Measurements from ENCODE around the gene EPHA3.

EPHA3 gene

DNA sequence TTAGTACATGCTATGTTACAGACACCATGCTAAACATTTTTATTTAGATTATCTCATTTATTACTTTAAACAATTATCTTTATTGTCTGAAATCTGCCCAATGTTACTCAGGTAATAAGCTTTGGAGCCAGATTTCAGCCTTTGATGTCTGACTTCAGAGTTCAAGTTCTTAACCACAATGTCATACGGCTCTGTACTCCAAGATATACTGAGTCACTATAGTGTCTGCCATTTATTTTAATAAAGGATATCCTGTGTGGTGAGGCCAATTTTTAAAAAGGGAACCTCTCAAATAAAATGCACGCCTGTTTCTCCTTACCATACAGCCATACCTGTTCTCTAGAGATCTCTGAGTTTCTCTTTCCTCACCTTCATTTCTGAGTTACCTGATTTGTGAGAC, 193.1 kb downstream of the EPHA3 start:
- TF ChIP-seq EZH2phosphoT487 (IDR thresholded peaks at IDR 0.05; ENCODE audit: borderline replicate concordance) (no peak), CTCF (conservative IDR thresholded peaks at IDR 0.05; ENCODE audit: low read length) (no peak)
- peaks cover 5% of the 10 kb centered on the region for H3K4me1 ChIP-seq (ENCODE audit: insufficient read depth, low read length, poor library complexity, severe bottlenecking)
- H4K20me1 ChIP-seq (ENCODE audit: insufficient read depth, low read length, poor library complexity, severe bottlenecking): no peaks in the 10 kb centered on the region
- no peak overlapping the region for H2AFZ ChIP-seq (ENCODE audit: low read length)
- H3F3A ChIP-seq (ENCODE audit: low read depth): no peaks in the 10 kb centered on the region
- no peaks in the 10 kb centered on the region for H3K9me2 ChIP-seq (replicated peaks; ENCODE audit: low read depth, low read length)
- no peaks in the 10 kb centered on the region for H3K79me2 ChIP-seq (ENCODE audit: insufficient read depth, low read length)
- no peaks in the 10 kb centered on the region for H3K36me3 ChIP-seq (ENCODE audit: insufficient read depth, low read length)
- peak overlapping the region; percentile 63 for H3K4me2 ChIP-seq (ENCODE audit: low read depth, low read length, poor library complexity, severe bottlenecking)
- peak overlapping the region; percentile 55 for H3K4me3 ChIP-seq (ENCODE audit: low read length, poor library complexity, severe bottlenecking)
- no peak overlapping the region for H3K9ac ChIP-seq (ENCODE audit: low read depth, low read length, poor library complexity, severe bottlenecking)
- H3K27me3 ChIP-seq (ENCODE audit: insufficient read depth, low read length, poor library complexity, severe bottlenecking): no peaks in the 10 kb centered on the region
- no peaks in the 10 kb centered on the region for H3K9me3 ChIP-seq (ENCODE audit: insufficient read depth, low read depth, low read length)

DNA sequence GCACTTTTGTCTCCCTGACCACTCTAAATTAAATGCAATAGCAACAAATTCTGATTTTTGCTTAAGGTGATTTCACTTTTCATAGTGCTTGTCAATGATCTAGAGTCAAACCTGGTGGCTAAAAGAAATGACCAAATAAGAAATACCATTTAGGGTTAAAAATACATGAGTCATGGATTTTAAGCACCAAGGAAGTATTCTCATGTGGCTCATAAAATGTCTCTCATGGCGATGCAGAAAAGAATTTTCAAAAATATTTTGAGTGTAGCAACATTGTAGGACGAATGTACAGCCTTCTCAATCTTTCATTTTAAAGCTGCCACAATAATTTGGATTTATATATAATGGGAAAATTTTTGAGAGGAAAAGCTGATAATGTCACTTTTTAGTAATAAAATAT, 193.6 kb downstream of the EPHA3 start:
- Histone ChIP-seq H3K9ac (ENCODE audit: low read depth, low read length, poor library complexity, severe bottlenecking) (no peak overlapping the region), H3K9me3 (ENCODE audit: insufficient read depth, low read depth, low read length) (no peaks in the 10 kb centered on the region), H4K20me1 (ENCODE audit: insufficient read depth, low read length, poor library complexity, severe bottlenecking) (no peaks in the 10 kb centered on the region), H3K4me2 (ENCODE audit: low read depth, low read length, poor library complexity, severe bottlenecking) (peak overlapping the region; percentile 63), H3K9me2 (replicated peaks; ENCODE audit: low read depth, low read length) (no peaks in the 10 kb centered on the region), H3K79me2 (ENCODE audit: insufficient read depth, low read length) (no peaks in the 10 kb centered on the region), H3K4me1 (ENCODE audit: insufficient read depth, low read length, poor library complexity, severe bottlenecking) (peaks cover 5% of the 10 kb centered on the region), H3F3A (ENCODE audit: low read depth) (no peaks in the 10 kb centered on the region), H3K4me3 (ENCODE audit: low read length, poor library complexity, severe bottlenecking) (peak overlapping the region; percentile 55), H2AFZ (ENCODE audit: low read length) (no peak overlapping the region), H3K27me3 (ENCODE audit: insufficient read depth, low read length, poor library complexity, severe bottlenecking) (no peaks in the 10 kb centered on the region), H3K36me3 (ENCODE audit: insufficient read depth, low read length) (no peaks in the 10 kb centered on the region)
- TF ChIP-seq EZH2phosphoT487 (IDR thresholded peaks at IDR 0.05; ENCODE audit: borderline replicate concordance) (no peak), CTCF (conservative IDR thresholded peaks at IDR 0.05; ENCODE audit: low read length) (no peak)

GRCh38 chr3:89303701-89304100, 196.3 kb downstream of the EPHA3 start:
- no peak overlapping the region for H3K4me2 ChIP-seq (ENCODE audit: low read depth, low read length, poor library complexity, severe bottlenecking)
- no peak overlapping the region for H3K9ac ChIP-seq (ENCODE audit: low read depth, low read length, poor library complexity, severe bottlenecking)
- H3K9me3 ChIP-seq (ENCODE audit: insufficient read depth, low read depth, low read length): no peaks in the 10 kb centered on the region
- H3K4me3 ChIP-seq (ENCODE audit: low read length, poor library complexity, severe bottlenecking): no peak overlapping the region
- no peaks in the 10 kb centered on the region for H3K79me2 ChIP-seq (ENCODE audit: insufficient read depth, low read length)
- TF ChIP-seq EZH2phosphoT487 (IDR thresholded peaks at IDR 0.05; ENCODE audit: borderline replicate concordance) (no peak), CTCF (conservative IDR thresholded peaks at IDR 0.05; ENCODE audit: low read length) (no peak)
- peaks cover 5% of the 10 kb centered on the region for H3K4me1 ChIP-seq (ENCODE audit: insufficient read depth, low read length, poor library complexity, severe bottlenecking)
- no peaks in the 10 kb centered on the region for H3K36me3 ChIP-seq (ENCODE audit: insufficient read depth, low read length)
- H3K9me2 ChIP-seq (replicated peaks; ENCODE audit: low read depth, low read length): no peaks in the 10 kb centered on the region
- no peaks in the 10 kb centered on the region for H4K20me1 ChIP-seq (ENCODE audit: insufficient read depth, low read length, poor library complexity, severe bottlenecking)
- no peaks in the 10 kb centered on the region for H3K27me3 ChIP-seq (ENCODE audit: insufficient read depth, low read length, poor library complexity, severe bottlenecking)
- no peaks in the 10 kb centered on the region for H3F3A ChIP-seq (ENCODE audit: low read depth)
- no peak overlapping the region for H2AFZ ChIP-seq (ENCODE audit: low read length)
